ENCODE measurements around the gene OSBPL8.

Gene OSBPL8

GRCh38 chr12:76542908-76543307, 16.7 kb downstream of the OSBPL8 start:
- H3K9me3 ChIP-seq (ENCODE audit: insufficient read depth, low read length) = no peaks in the 10 kb centered on the region
- H4K20me1 ChIP-seq (ENCODE audit: low read depth, low read length) = peaks cover 27% of the 10 kb centered on the region; the same call in 1 of the 2 replicates
- no peak for TF ChIP-seq CTCF (IDR thresholded peaks at IDR 0.05; ENCODE audit: insufficient read depth, low read length, poor library complexity, severe bottlenecking)
- no peak for TF ChIP-seq EZH2phosphoT487 (conservative IDR thresholded peaks at IDR 0.05; ENCODE audit: low read length)
- no peak overlapping the region for H2AFZ ChIP-seq (ENCODE audit: low read depth, low read length, severe bottlenecking)
- H3K9ac ChIP-seq (ENCODE audit: low read length) = no peak overlapping the region
- H3K4me2 ChIP-seq (ENCODE audit: low read depth, low read length, poor library complexity, severe bottlenecking) = no peak overlapping the region
- no peak overlapping the region for H3K27ac ChIP-seq (ENCODE audit: low read depth, low read length)
- H3K27me3 ChIP-seq (ENCODE audit: low read length) = no peaks in the 10 kb centered on the region
- no peaks in the 10 kb centered on the region for H3K36me3 ChIP-seq (ENCODE audit: low read length)
- no peaks in the 10 kb centered on the region for H3F3A ChIP-seq (ENCODE audit: insufficient read depth)
- no peaks in the 10 kb centered on the region for H3K9me2 ChIP-seq (replicated peaks; ENCODE audit: insufficient read depth, low read length)
- peaks cover 75% of the 10 kb centered on the region for H3K79me2 ChIP-seq (ENCODE audit: insufficient read depth, low read length)
- H3K4me3 ChIP-seq (ENCODE audit: insufficient read depth, low read length, poor library complexity, severe bottlenecking) = no peak overlapping the region

GRCh38 chr12:76539727-76540126, 19.8 kb downstream of the OSBPL8 start:
- H3K9me3 ChIP-seq (ENCODE audit: insufficient read depth, low read length) = no peaks in the 10 kb centered on the region
- no peak overlapping the region for H3K4me2 ChIP-seq (ENCODE audit: low read depth, low read length, poor library complexity, severe bottlenecking)
- H3K9ac ChIP-seq (ENCODE audit: low read length) = no peak overlapping the region
- no peaks in the 10 kb centered on the region for H3K27me3 ChIP-seq (ENCODE audit: low read length)
- peaks cover 57% of the 10 kb centered on the region for H3K79me2 ChIP-seq (ENCODE audit: insufficient read depth, low read length)
- no peak overlapping the region for H3K27ac ChIP-seq (ENCODE audit: low read depth, low read length)
- no peak overlapping the region for H3K4me3 ChIP-seq (ENCODE audit: insufficient read depth, low read length, poor library complexity, severe bottlenecking)
- 0 out of 2 replicates have a peak, but pooled peaks cover 10% of the 10 kb centered on the region for H4K20me1 ChIP-seq (ENCODE audit: low read depth, low read length)
- no peaks in the 10 kb centered on the region for H3F3A ChIP-seq (ENCODE audit: insufficient read depth)
- H3K36me3 ChIP-seq (ENCODE audit: low read length) = no peaks in the 10 kb centered on the region; the same call in 1 of the 2 replicates
- no peak for TF ChIP-seq EZH2phosphoT487 (conservative IDR thresholded peaks at IDR 0.05; ENCODE audit: low read length)
- TF ChIP-seq CTCF (IDR thresholded peaks at IDR 0.05; ENCODE audit: insufficient read depth, low read length, poor library complexity, severe bottlenecking) = no peak
- no peaks in the 10 kb centered on the region for H3K9me2 ChIP-seq (replicated peaks; ENCODE audit: insufficient read depth, low read length)
- no peak overlapping the region for H2AFZ ChIP-seq (ENCODE audit: low read depth, low read length, severe bottlenecking)

- no peaks in the 10 kb centered on the region for H3K9me3 ChIP-seq (ENCODE audit: insufficient read depth, low read length)
- no peaks in the 10 kb centered on the region for H3K27me3 ChIP-seq (ENCODE audit: low read length)
- TF ChIP-seq CTCF (IDR thresholded peaks at IDR 0.05; ENCODE audit: insufficient read depth, low read length, poor library complexity, severe bottlenecking) = no peak
- TF ChIP-seq EZH2phosphoT487 (conservative IDR thresholded peaks at IDR 0.05; ENCODE audit: low read length) = no peak
- H3K36me3 ChIP-seq (ENCODE audit: low read length) = no peaks in the 10 kb centered on the region; the same call in 1 of the 2 replicates
- no peak overlapping the region for H3K4me3 ChIP-seq (ENCODE audit: insufficient read depth, low read length, poor library complexity, severe bottlenecking)
- H3K79me2 ChIP-seq (ENCODE audit: insufficient read depth, low read length) = peaks cover 55% of the 10 kb centered on the region
- H4K20me1 ChIP-seq (ENCODE audit: low read depth, low read length) = 0 out of 2 replicates have a peak, but pooled peaks cover 3% of the 10 kb centered on the region
- H3K9ac ChIP-seq (ENCODE audit: low read length) = no peak overlapping the region
- H3K4me2 ChIP-seq (ENCODE audit: low read depth, low read length, poor library complexity, severe bottlenecking) = no peak overlapping the region
- no peak overlapping the region for H2AFZ ChIP-seq (ENCODE audit: low read depth, low read length, severe bottlenecking)
- no peaks in the 10 kb centered on the region for H3K9me2 ChIP-seq (replicated peaks; ENCODE audit: insufficient read depth, low read length)
- H3F3A ChIP-seq (ENCODE audit: insufficient read depth) = no peaks in the 10 kb centered on the region
- no peak overlapping the region for H3K27ac ChIP-seq (ENCODE audit: low read depth, low read length)
These were observed 21.6 kb downstream of the OSBPL8 start for GRCh38 chr12:76537923-76538322.
